HepG2 (cell line): ENCODE results near the gene PDRG1.

Experiments used
- MAX ChIP-seq: IDR thresholded peaks from 2 replicates; pipeline ENCODE4 v1.6.1; 2012; ENCODE audit warnings: inconsistent platforms
- MTA3 ChIP-seq: sonication (generic); formaldehyde crosslinking; IDR thresholded peaks from 2 replicates; pipeline ENCODE4 v1.4.0; 2020; ENCODE audit warnings: missing genetic modification reagents

GRCh38 chr20:31969991-31970390 is 18.1 kb upstream of the PDRG1 start:
- TF ChIP-seq MAX, result no peak
- TF ChIP-seq MTA3 (CRISPR knock-in tag), result no peak
